Thoracic aorta (tissue), 2 donors: ENCODE measurements around the gene RMND5A. TPM values are rescaled to one million over a fixed set of nuclear protein-coding genes. Genes with fewer than 3 reads are reported as not detected.

Source experiments
- ATAC-seq: fragments of 150-250 bp; one replicate; pipeline ENCODE4 v1.8.0; 2017; ENCODE audit warnings: low read depth; ENCODE audit not compliant: insufficient number of reproducible peaks, low FRiP score
- DNase-seq: peaks from one replicate; pipeline ENCODE4 v3.0.0-alpha.2; 2020; ENCODE audit warnings: low spot score
- H3K27ac ChIP-seq, 2 donors: fragments of 200-600 bp; sonication (generic); 1 replicate in 1 of 2; 2 replicates in 1 of 2; pipeline ENCODE4 v1.5.1; 2016; ENCODE audit warnings: mild to moderate bottlenecking in 2 of 2, moderate library complexity in 2 of 2
- H3K27me3 ChIP-seq: fragments of 200-600 bp; sonication (generic); replicated peaks from 2 replicates; pipeline ENCODE4 v1.6.0; 2016; ENCODE audit warnings: mild to moderate bottlenecking; ENCODE audit not compliant: insufficient read depth
- H3K36me3 ChIP-seq: fragments of 200-600 bp; sonication (generic); one replicate; pipeline ENCODE4 v1.5.1; 2016
- H3K4me1 ChIP-seq, 2 donors: fragments of 200-600 bp; sonication (generic); 1 replicate in 1 of 2; 2 replicates in 1 of 2; pipeline versions ENCODE4 v1.5.1 to v1.6.0; 2016; ENCODE audit warnings: low read depth in 2 of 2, mild to moderate bottlenecking in 1 of 2; ENCODE audit not compliant: control insufficient read depth in 1 of 2
- H3K4me3 ChIP-seq: fragments of 200-600 bp; sonication (generic); 2 replicates; pipeline ENCODE4 v1.5.1; 2016; ENCODE audit warnings: mild to moderate bottlenecking
- H3K9me3 ChIP-seq: fragments of 200-600 bp; sonication (generic); 2 replicates; pipeline ENCODE4 v1.5.1; 2016
- CTCF ChIP-seq: fragments of 200-600 bp; sonication (generic); IDR thresholded peaks from one replicate; pipeline ENCODE4 v1.5.1; 2019; ENCODE audit warnings: antibody characterized with exemption
- total RNA-seq, 2 donors: library from RNA; depleted of rRNA; stranded (reverse); fragments of >200 nt; gene quantifications; one replicate each; pipeline versions ENCODE4 v1.1.0 to v1.2.3, GENCODE V29; 2016

The RMND5A gene
- total RNA-seq, 2 donors from 2014 or later: 23.8 to 27.7 TPM

- Histone ChIP-seq H3K27me3 (no peaks in the 10 kb centered on the region), H3K9me3 (no peaks in the 10 kb centered on the region), H3K4me1 (no peaks in the 10 kb centered on the region), H3K4me3 (no peak overlapping the region), H3K36me3 (no peaks in the 10 kb centered on the region), H3K27ac (no peak overlapping the region)
- no peak for TF ChIP-seq CTCF
- no peak for ATAC-seq
- no peak for DNase-seq
These were observed 98.2 kb downstream of the RMND5A start for GRCh38 chr2:86818114-86818801.

- ATAC-seq (no peak), DNase-seq (no peak)
- H3K4me1 ChIP-seq: no peaks in the 10 kb centered on the region
- no peak overlapping the region for H3K27ac ChIP-seq
- no peaks in the 10 kb centered on the region for H3K9me3 ChIP-seq
- TF ChIP-seq CTCF: no peak
- no peaks in the 10 kb centered on the region for H3K27me3 ChIP-seq
- H3K4me3 ChIP-seq: no peak overlapping the region
- no peaks in the 10 kb centered on the region for H3K36me3 ChIP-seq
These were observed 98.9 kb downstream of the RMND5A start for GRCh38 chr2:86818957-86819356.

- H3K27ac ChIP-seq: no peak overlapping the region
- H3K27me3 ChIP-seq: no peaks in the 10 kb centered on the region
- no peaks in the 10 kb centered on the region for H3K4me1 ChIP-seq
- H3K36me3 ChIP-seq: no peaks in the 10 kb centered on the region
- no peak overlapping the region for H3K4me3 ChIP-seq
- no peak for DNase-seq
- no peaks in the 10 kb centered on the region for H3K9me3 ChIP-seq
- ATAC-seq: no peak
- no peak for TF ChIP-seq CTCF
These were observed 101.2 kb downstream of the RMND5A start for GRCh38 chr2:86821306-86821705.

GRCh38 chr2:86821842-86822241 is 101.8 kb downstream of the RMND5A start:
- Histone ChIP-seq H3K27me3 (no peaks in the 10 kb centered on the region), H3K36me3 (no peaks in the 10 kb centered on the region), H3K9me3 (no peaks in the 10 kb centered on the region), H3K27ac (no peak overlapping the region), H3K4me3 (no peak overlapping the region), H3K4me1 (no peaks in the 10 kb centered on the region)
- no peak for TF ChIP-seq CTCF
- no peak for ATAC-seq
- DNase-seq: no peak

GRCh38 chr2:86822668-86823345 is 102.7 kb downstream of the RMND5A start:
- DNase-seq: no peak
- Histone ChIP-seq H3K9me3 (no peaks in the 10 kb centered on the region), H3K36me3 (no peaks in the 10 kb centered on the region), H3K4me1 (no peaks in the 10 kb centered on the region), H3K27me3 (no peaks in the 10 kb centered on the region), H3K4me3 (no peak overlapping the region), H3K27ac (no peak overlapping the region)
- no peak for ATAC-seq
- no peak for TF ChIP-seq CTCF
